Endothelial cell of umbilical vein (primary cell): ENCODE measurements around the gene DDR1. TPM values are rescaled to one million over a fixed set of nuclear protein-coding genes. Genes with fewer than 3 reads are reported as not detected.

ENCODE experiments used
- Bru-seq: library from RNA; stranded (reverse); fragments of 400-500 nt; gene quantifications from one replicate; lab custom pipeline; 2021; lab: Mats Ljungman, UMichigan
- BruChase-seq, 2 experiments: library from RNA; stranded (reverse); fragments of 400-500 nt; gene quantifications; one replicate each; lab custom pipeline; 2021; lab: Mats Ljungman, UMichigan
- BruUV-seq: library from RNA; stranded (reverse); fragments of 400-500 nt; replicated peaks from 2 replicates; lab custom pipeline; 2021; lab: Mats Ljungman, UMichigan
- CTCF ChIA-PET: fragments of 300-600, 350-600 bp; sonication (Branson Sonifier 250); formaldehyde crosslinking; loops from one replicate; lab custom pipeline; 2021; ENCODE audit warnings: antibody characterized with exemption, inconsistent platforms; lab: Charles Lee
- POLR2A ChIA-PET: fragments of 300-600, 350-600 bp; sonication (Branson Sonifier 250); formaldehyde crosslinking; loops from one replicate; lab custom pipeline; 2021; ENCODE audit warnings: antibody characterized with exemption, inconsistent platforms; lab: Charles Lee
- DNase-seq: peaks from one replicate; pipeline ENCODE4 v3.0.0-alpha.2; 2011; ENCODE audit warnings: low read depth, low spot score
- FAIRE-seq: peaks from 2 replicates; lab custom pipeline; 2011; peaks lifted over from hg19 to GRCh38; lab: Jason Lieb, UNC
- H2AFZ ChIP-seq: 2 replicates; pipeline ENCODE4 v1.6.0; 2012; ENCODE audit warnings: low read depth, low read length, control low read depth, inconsistent platforms
- H3K27ac ChIP-seq: 2 replicates; pipeline ENCODE4 v1.5.1; 2011; ENCODE audit warnings: low read depth, mild to moderate bottlenecking, control low read depth, low read length, moderate library complexity; ENCODE audit not compliant: insufficient read depth
- H3K27me3 ChIP-seq, 2 experiments: 2 replicates each; pipeline versions ENCODE4 v1.6.0 to v1.6.1; 2011; ENCODE audit warnings: low read length in 2 of 2, mixed read lengths in 1 of 2; ENCODE audit not compliant: control insufficient read depth in 2 of 2, insufficient read depth in 2 of 2
- H3K36me3 ChIP-seq, 2 experiments: 2 replicates in 1 of 2; 3 replicates in 1 of 2; pipeline ENCODE4 v1.5.1; 2011; ENCODE audit warnings: low read length in 2 of 2, mild to moderate bottlenecking in 1 of 2, moderate library complexity in 1 of 2; ENCODE audit not compliant: control insufficient read depth in 2 of 2, insufficient read depth in 2 of 2; ENCODE audit errors: extremely low read depth in 1 of 2
- H3K4me1 ChIP-seq: 3 replicates; pipeline ENCODE4 v1.5.1; 2011; ENCODE audit warnings: mild to moderate bottlenecking, low read length; ENCODE audit not compliant: control insufficient read depth, insufficient read depth; ENCODE audit errors: extremely low read depth
- H3K4me2 ChIP-seq: 2 replicates; pipeline ENCODE4 v1.6.1; 2011; ENCODE audit warnings: low read length, control low read depth, mixed read lengths; ENCODE audit not compliant: insufficient read depth
- H3K4me3 ChIP-seq, 3 experiments: fragments of 200-600 bp in 1 of 3; sonication (generic), shearing (Covaris generic) in 1 of 3; replicated peaks in 1 of 3; 2 replicates each; pipeline ENCODE4 v1.5.1; 2011 to 2016; ENCODE audit warnings: control low read depth in 3 of 3, low read length in 3 of 3, mild to moderate bottlenecking in 2 of 3, inconsistent platforms in 1 of 3, low read depth in 1 of 3, moderate library complexity in 1 of 3; ENCODE audit not compliant: insufficient read depth in 1 of 3
- H3K79me2 ChIP-seq: 2 replicates; pipeline ENCODE4 v1.6.0; 2012; ENCODE audit warnings: low read length, inconsistent platforms; ENCODE audit not compliant: control insufficient read depth, insufficient read depth
- H3K9ac ChIP-seq: replicated peaks from 2 replicates; pipeline ENCODE3; 2011; ENCODE audit warnings: low read length, control low read depth; ENCODE audit not compliant: insufficient read depth; ENCODE audit errors: extremely low read depth
- H3K9me1 ChIP-seq: replicated peaks from 3 replicates; pipeline ENCODE4 v1.6.0; 2011; ENCODE audit warnings: mild to moderate bottlenecking, low read length; ENCODE audit not compliant: control insufficient read depth, insufficient read depth; ENCODE audit errors: extremely low read depth
- H3K9me3 ChIP-seq: replicated peaks from 2 replicates; pipeline ENCODE4 v1.5.1; 2012; ENCODE audit warnings: low read length, inconsistent platforms; ENCODE audit not compliant: control insufficient read depth, insufficient read depth
- H4K20me1 ChIP-seq: replicated peaks from 2 replicates; pipeline ENCODE3; 2011; ENCODE audit warnings: mild to moderate bottlenecking, low read length; ENCODE audit not compliant: control insufficient read depth, insufficient read depth; ENCODE audit errors: extremely low read depth
- CTCF ChIP-seq, 2 donors: IDR thresholded peaks; 1 replicate in 1 of 2; 2 replicates in 1 of 2; pipeline ENCODE4 v1.5.1; 2011; ENCODE audit warnings: low read length in 2 of 2, mild to moderate bottlenecking in 2 of 2, moderate library complexity in 2 of 2, control low read depth in 1 of 2, inconsistent platforms in 1 of 2, low read depth in 1 of 2; ENCODE audit not compliant: insufficient read depth in 1 of 2; ENCODE audit errors: extremely low read depth in 1 of 2
- MYC ChIP-seq: IDR thresholded peaks from one replicate; pipeline ENCODE4 v1.6.1; 2011; ENCODE audit warnings: mild to moderate bottlenecking, low read depth, low read length
- POLR2A ChIP-seq: IDR thresholded peaks from 2 replicates; pipeline ENCODE4 v1.6.1; 2012; ENCODE audit warnings: low read depth, mild to moderate bottlenecking, control low read depth, low read length
- dilution Hi-C: fragments of 300-500 bp; cut with MboI; formaldehyde crosslinking; loops from one replicate; pipeline ENCODE4 v1.15.0; 2019; ENCODE audit warnings: low sequenced_read_pairs; ENCODE audit not compliant: extremely low pct_ligation_motif_present
- intact Hi-C: fragments of 100-400 bp; cut with micrococcal nuclease; formaldehyde crosslinking; loops from one replicate; pipeline ENCODE4 v1.10.0; 2022
- long read RNA-seq: library from polyadenylated mRNA; stranded (forward); transcript quantifications from one replicate; pipeline ENCODE4 v2.0.0, GENCODE V29; 2021
- polyA minus RNA-seq, 3 experiments: library from RNA; depleted of rRNA, polyadenylated mRNA; stranded (reverse); fragments of >200 nt; gene quantifications; 1 replicate in 1 of 3; 2 replicates in 2 of 3; pipeline ENCODE4 v1.2.3, GENCODE V29; 2011
- polyA plus RNA-seq, 4 experiments: library from polyadenylated mRNA; depleted of rRNA in 3 of 4; stranded (reverse) in 3 of 4; unstranded in 1 of 4; fragments of >200 nt; gene quantifications; 2 replicates each; pipeline versions ENCODE4 v1.2.1 to v1.2.3, GENCODE V29; 2011 to 2012; ENCODE audit warnings: missing spikeins in 1 of 4
- total RNA-seq: library from RNA; stranded (reverse); gene quantifications from 2 replicates; pipeline ENCODE4 v1.2.3, GENCODE V29; 2021

Gene DDR1
- 17.7 and 22.9 TPM in 2 replicates for total RNA-seq
- 8.8 and 10.6 TPM in 2 replicates for polyA plus RNA-seq
- polyA plus RNA-seq (2011; cell fraction: cytosol; rRNA removed): 4.9 and 6.8 TPM in 2 replicates
- polyA plus RNA-seq (2011; cell fraction: nucleus; rRNA removed): 19.8 and 24.8 TPM in 2 replicates
- polyA plus RNA-seq (2012): 8.8 and 14.7 TPM in 2 replicates
- 14.7 and 20.9 TPM in 2 replicates for polyA minus RNA-seq
- polyA minus RNA-seq (2011; cell fraction: cytosol; rRNA and poly(A)+ RNA removed): 31.4 TPM
- 7.0 and 10.5 TPM in 2 replicates for polyA minus RNA-seq (2011; cell fraction: nucleus; rRNA and poly(A)+ RNA removed)
- Bru-seq, nascent RNA: percentile 38 among the genes with signal in this experiment
- percentile 51 among the genes with signal in this experiment for BruChase-seq, experiment 1, labeled RNA remaining after a 6-hour chase
- percentile 42 among the genes with signal in this experiment for BruChase-seq, experiment 2, labeled RNA remaining after a 2-hour chase
- long read RNA-seq, partial matches to known transcripts: 6 of 17 reads
- long read RNA-seq, other reads (novel, unspliced or antisense): 7 of 17 reads

GRCh38 chr6:30883685-30884520, at the start of gene DDR1:
Gene DDR1 (plus strand): TSS chr6:30884519. CDS start chr6:30888730, 4,211 bp downstream.
- CTCF ChIA-PET: interaction anchor here (0.7 to 7.0 kb wide), 10 partner anchors 10 to 205 kb away, joined by 3 to 36 read pairs (median 6); partner anchors contain the start of gene VARS2
- Histone ChIP-seq H2AFZ (peak within 1 kb of the TSS; percentile 48), H3K4me1 (no peaks in the 10 kb centered on the region), H3K36me3 (no peaks in the 10 kb centered on the region), H3K79me2 (no peaks in the 10 kb centered on the region), H3K9ac (no peak within 1 kb of the TSS), H3K9me1 (no peaks in the 10 kb centered on the region), H3K27me3 (peaks cover 0 to 2% of the 10 kb centered on the region in 2 experiments), H3K4me3 (peak within 1 kb of the TSS; percentile 22 to 76 (median 47)), H4K20me1 (no peaks in the 10 kb centered on the region), H3K4me2 (peak within 1 kb of the TSS; percentile 10), H3K9me3 (no peaks in the 10 kb centered on the region), H3K27ac (no peak within 1 kb of the TSS)
- BruUV-seq: no TSS peak
- FAIRE-seq (peak; percentile 31), DNase-seq (no peak)
- intact Hi-C loops: no loop called here
- TF ChIP-seq CTCF (IDR thresholded peaks at IDR 0.05; ENCODE audit: extremely low read depth in 1 of 2, insufficient read depth in 1 of 2, low read depth in 1 of 2, low read length in 2 of 2) (no peak), MYC (no peak), POLR2A (no peak)
- POLR2A ChIA-PET: interaction anchor here (0.7 kb wide), 1 partner anchor 146 kb away, joined by 6 read pairs; no protein-coding TSS in a partner anchor
- dilution Hi-C loops: loop anchor here (25.0 kb wide), 1 partner anchor 147 kb away; the partner anchor contains the start of genes FLOT1 and IER3
